ENCODE data around the gene KRT8.
A peak's percentile ranks its signal among the peaks of the same experiment; 100 is the strongest.

KRT8 gene

DNA sequence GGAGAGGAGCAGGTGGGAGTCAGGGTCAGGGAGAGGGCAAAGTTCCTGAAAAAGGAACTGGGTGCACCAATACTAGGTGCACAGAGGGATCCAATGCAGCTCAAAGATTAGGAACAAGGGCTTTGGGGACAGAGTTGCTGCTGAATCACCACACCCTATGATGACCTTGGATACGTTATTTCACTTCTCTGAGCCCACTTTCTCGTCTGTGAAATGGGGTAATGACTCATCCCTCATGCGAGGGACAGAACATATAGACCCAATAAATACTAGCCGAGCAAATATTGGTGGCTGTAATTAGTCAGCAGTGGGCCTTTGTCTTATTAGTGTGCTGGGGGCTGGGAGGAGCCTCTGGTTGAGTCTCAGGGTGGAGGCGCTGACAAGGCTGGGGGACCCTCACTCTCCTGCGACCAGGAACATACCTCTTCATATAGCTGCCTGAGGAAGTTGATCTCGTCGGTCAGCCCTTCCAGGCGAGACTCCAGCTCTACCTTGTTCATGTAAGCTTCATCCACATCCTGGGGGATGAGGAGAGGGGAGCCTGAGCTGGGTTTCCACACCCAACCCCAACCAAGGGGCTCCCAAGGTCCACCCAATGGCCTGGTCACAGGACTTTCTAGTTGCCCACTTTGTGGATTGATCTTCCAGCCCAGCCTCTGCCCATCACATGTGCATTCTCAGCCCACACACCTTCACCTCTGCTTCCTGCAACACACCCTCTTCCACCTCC is 4.5 kb downstream of the KRT8 start:
- ATAC-seq, result no peak
- no peak for TF ChIP-seq TCF4 (CRISPR knock-in tag; IDR thresholded peaks at IDR 0.05; ENCODE audit: borderline replicate concordance)
- TF ChIP-seq, protein P1, sequence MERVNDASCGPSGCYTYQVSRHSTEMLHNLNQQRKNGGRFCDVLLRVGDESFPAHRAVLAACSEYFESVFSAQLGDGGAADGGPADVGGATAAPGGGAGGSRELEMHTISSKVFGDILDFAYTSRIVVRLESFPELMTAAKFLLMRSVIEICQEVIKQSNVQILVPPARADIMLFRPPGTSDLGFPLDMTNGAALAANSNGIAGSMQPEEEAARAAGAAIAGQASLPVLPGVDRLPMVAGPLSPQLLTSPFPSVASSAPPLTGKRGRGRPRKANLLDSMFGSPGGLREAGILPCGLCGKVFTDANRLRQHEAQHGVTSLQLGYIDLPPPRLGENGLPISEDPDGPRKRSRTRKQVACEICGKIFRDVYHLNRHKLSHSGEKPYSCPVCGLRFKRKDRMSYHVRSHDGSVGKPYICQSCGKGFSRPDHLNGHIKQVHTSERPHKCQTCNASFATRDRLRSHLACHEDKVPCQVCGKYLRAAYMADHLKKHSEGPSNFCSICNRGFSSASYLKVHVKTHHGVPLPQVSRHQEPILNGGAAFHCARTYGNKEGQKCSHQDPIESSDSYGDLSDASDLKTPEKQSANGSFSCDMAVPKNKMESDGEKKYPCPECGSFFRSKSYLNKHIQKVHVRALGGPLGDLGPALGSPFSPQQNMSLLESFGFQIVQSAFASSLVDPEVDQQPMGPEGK (CRISPR knock-in tag; IDR thresholded peaks at IDR 0.05; ENCODE audit: borderline replicate concordance), result no peak

DNA sequence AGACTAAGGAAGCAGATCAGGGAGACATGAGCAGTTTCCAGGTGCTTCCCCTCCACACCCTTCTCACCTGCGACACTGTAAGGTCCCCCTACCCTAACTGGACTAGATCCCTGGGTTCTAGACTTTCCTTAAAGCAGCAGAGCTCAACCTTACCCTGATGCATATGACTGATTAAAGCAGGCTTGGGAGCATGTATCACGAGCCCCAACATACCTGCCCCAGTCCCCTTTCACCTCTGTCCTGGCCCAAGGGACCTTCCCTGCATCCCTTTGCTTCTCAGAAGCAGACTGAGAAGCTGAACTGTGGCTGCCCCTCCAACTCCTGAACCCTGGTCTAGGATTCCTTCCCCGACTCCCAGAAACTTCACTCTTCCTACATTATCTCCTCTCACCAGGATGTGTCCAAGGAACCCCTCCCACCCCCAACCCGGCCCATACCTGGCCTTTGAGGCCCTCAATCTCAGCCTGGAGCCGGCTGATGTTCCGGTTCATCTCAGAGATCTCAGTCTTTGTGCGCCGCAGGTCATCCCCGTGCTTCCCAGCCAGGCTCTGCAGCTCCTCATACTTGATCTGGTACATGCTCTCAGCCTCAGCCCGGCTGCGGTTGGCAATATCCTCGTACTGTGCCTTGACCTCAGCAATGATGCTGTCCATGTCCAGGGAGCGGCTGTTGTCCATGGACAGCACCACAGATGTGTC is 5.4 kb downstream of the KRT8 start:
- no peak for ATAC-seq
- TF ChIP-seq ZNF70 (CRISPR knock-in tag; IDR thresholded peaks at IDR 0.05) (no peak), ARNTL (CRISPR knock-in tag; IDR thresholded peaks at IDR 0.05; ENCODE audit: borderline replicate concordance, low read depth) (no peak), ZNF565 (CRISPR knock-in tag; conservative IDR thresholded peaks at IDR 0.05; ENCODE audit: low read depth) (no peak), ZFP30 (CRISPR knock-in tag; IDR thresholded peaks at IDR 0.05) (no peak), BACH2 (CRISPR knock-in tag; IDR thresholded peaks at IDR 0.05; ENCODE audit: borderline replicate concordance) (no peak), POU6F1 (CRISPR knock-in tag; IDR thresholded peaks at IDR 0.05; ENCODE audit: borderline replicate concordance, low read depth) (no peak), ESRRG (CRISPR knock-in tag; IDR thresholded peaks at IDR 0.05) (no peak)
- TF ChIP-seq, protein P2, sequence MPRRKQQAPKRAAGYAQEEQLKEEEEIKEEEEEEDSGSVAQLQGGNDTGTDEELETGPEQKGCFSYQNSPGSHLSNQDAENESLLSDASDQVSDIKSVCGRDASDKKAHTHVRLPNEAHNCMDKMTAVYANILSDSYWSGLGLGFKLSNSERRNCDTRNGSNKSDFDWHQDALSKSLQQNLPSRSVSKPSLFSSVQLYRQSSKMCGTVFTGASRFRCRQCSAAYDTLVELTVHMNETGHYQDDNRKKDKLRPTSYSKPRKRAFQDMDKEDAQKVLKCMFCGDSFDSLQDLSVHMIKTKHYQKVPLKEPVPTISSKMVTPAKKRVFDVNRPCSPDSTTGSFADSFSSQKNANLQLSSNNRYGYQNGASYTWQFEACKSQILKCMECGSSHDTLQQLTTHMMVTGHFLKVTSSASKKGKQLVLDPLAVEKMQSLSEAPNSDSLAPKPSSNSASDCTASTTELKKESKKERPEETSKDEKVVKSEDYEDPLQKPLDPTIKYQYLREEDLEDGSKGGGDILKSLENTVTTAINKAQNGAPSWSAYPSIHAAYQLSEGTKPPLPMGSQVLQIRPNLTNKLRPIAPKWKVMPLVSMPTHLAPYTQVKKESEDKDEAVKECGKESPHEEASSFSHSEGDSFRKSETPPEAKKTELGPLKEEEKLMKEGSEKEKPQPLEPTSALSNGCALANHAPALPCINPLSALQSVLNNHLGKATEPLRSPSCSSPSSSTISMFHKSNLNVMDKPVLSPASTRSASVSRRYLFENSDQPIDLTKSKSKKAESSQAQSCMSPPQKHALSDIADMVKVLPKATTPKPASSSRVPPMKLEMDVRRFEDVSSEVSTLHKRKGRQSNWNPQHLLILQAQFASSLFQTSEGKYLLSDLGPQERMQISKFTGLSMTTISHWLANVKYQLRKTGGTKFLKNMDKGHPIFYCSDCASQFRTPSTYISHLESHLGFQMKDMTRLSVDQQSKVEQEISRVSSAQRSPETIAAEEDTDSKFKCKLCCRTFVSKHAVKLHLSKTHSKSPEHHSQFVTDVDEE (CRISPR knock-in tag; IDR thresholded peaks at IDR 0.05), result no peak

DNA sequence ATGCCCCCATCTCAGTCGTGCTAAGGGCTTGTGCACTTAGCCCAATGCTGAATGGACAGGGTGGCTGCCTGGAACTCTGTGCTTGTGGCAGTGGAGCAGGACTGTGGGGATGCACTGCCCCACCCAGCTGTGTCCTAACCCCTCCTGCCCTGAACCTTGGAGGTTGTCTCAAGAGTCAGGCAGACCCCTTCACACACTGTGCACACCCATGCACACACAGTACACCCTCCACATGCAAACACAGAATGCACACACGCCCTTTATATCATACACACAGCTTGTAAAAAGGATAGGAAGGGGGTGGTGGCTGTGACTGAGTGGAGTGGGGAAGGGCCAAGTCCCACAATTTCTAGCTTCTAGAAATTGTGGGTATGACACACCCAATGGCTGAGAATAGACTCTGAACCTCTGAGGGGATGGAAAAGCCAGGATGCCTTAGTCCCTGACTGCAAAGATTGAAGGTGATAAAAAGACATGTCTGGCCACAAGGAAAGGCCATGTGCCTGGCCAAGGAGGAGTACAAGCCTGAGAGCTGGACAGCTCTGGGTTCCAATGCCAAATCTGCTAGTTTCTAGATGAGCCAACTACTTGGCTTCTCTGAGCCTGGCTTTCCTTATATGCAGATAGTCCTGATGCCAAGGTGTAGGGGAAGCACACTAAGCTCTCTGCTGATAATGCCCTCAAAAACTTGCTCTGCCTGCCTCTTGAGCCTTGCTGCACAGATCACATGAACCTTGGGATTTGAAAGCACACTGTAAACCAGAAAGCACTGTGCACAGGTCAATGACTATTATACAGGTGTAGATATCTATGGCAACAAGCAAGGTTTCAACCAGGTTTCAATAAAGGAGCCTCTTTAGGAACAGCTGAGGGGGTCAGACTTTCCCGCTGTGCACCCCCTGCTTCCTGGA is 8.4 kb downstream of the KRT8 start:
- TF ChIP-seq ZNF8 (CRISPR knock-in tag; IDR thresholded peaks at IDR 0.05) (no peak), RARB (CRISPR knock-in tag; IDR thresholded peaks at IDR 0.05) (no peak), ZFP30 (CRISPR knock-in tag; IDR thresholded peaks at IDR 0.05) (no peak), CSRNP3 (CRISPR knock-in tag; IDR thresholded peaks at IDR 0.05) (no peak), SNAI2 (CRISPR knock-in tag; IDR thresholded peaks at IDR 0.05) (no peak), ISL1 (CRISPR knock-in tag; IDR thresholded peaks at IDR 0.05) (no peak), ZNF565 (CRISPR knock-in tag; conservative IDR thresholded peaks at IDR 0.05; ENCODE audit: low read depth) (no peak)
- TF ChIP-seq, protein P2 (CRISPR knock-in tag; IDR thresholded peaks at IDR 0.05), result no peak
- ATAC-seq, result peak; percentile 22; the same call in 2 of the 3 replicates
